ENCODE results near the gene PADI2.

DNA sequence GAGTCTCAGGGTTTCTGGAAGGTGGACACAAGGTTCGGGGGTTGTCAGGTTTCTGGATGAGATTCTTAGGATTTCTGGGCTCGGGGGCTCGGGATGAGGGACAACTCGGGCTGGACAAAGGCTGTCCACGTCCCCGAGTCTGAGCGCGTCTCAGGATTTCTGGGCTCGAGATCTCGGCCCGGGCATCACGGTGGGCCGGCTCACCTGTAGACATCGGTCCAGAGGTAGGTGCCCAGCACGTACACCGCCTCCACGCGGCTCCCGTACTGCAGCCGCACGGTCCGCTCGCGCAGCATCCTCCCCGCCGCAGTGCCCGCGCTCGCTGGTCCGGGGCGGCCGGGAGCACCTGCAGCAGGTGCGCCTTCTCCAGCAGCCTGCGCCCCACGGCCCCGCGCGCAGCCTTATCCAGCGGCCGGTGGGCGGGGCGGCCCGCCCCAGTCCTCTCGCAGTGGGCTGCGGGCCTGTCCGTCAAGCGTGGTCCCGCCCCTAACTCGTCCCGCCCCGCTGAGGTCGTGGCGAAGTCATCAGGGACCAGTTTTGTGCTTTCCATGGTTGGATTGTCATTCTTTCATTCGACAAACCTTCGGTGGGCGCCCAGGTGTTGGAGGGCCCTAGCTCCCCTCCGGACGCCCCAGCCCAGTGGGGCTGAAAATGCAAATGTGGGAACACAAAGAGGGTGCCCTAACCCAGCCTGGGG is at the start of gene PADI2:
- TF ChIP-seq, protein P1, sequence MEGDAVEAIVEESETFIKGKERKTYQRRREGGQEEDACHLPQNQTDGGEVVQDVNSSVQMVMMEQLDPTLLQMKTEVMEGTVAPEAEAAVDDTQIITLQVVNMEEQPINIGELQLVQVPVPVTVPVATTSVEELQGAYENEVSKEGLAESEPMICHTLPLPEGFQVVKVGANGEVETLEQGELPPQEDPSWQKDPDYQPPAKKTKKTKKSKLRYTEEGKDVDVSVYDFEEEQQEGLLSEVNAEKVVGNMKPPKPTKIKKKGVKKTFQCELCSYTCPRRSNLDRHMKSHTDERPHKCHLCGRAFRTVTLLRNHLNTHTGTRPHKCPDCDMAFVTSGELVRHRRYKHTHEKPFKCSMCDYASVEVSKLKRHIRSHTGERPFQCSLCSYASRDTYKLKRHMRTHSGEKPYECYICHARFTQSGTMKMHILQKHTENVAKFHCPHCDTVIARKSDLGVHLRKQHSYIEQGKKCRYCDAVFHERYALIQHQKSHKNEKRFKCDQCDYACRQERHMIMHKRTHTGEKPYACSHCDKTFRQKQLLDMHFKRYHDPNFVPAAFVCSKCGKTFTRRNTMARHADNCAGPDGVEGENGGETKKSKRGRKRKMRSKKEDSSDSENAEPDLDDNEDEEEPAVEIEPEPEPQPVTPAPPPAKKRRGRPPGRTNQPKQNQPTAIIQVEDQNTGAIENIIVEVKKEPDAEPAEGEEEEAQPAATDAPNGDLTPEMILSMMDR (conservative IDR thresholded peaks at IDR 0.05; ENCODE audit: low read length): no peak
- TF ChIP-seq EZH2phosphoT487 (IDR thresholded peaks at IDR 0.05; ENCODE audit: borderline replicate concordance, low read depth, low read length): no peak

Measured in OCI-LY7 (cell line).